HUES64 (cell line): ENCODE measurements around the gene ULK3.

Source experiments
- H3K27ac ChIP-seq: 2 replicates; pipeline ENCODE4 v1.7.0; 2013; ENCODE audit warnings: low read depth, low read length, inconsistent platforms
- H3K27me3 ChIP-seq: 2 replicates; pipeline ENCODE4 v1.6.1; 2013; ENCODE audit warnings: mild to moderate bottlenecking, low read length; ENCODE audit not compliant: insufficient read depth
- H3K36me3 ChIP-seq: 2 replicates; pipeline ENCODE4 v1.6.1; 2013; ENCODE audit warnings: mild to moderate bottlenecking, low read length; ENCODE audit not compliant: insufficient read depth
- H3K4me1 ChIP-seq: 2 replicates; pipeline ENCODE4 v1.6.1; 2013; ENCODE audit warnings: mild to moderate bottlenecking, low read length, moderate library complexity; ENCODE audit not compliant: insufficient read depth
- H3K4me3 ChIP-seq: 2 replicates; pipeline ENCODE4 v1.5.1; 2013; ENCODE audit warnings: mild to moderate bottlenecking, low read length, moderate library complexity
- H3K9ac ChIP-seq: 2 replicates; pipeline ENCODE4 v1.6.1; 2013; ENCODE audit warnings: mild to moderate bottlenecking, low read depth, low read length
- H3K9me3 ChIP-seq: 2 replicates; pipeline ENCODE4 v1.6.1; 2013; ENCODE audit warnings: low read depth, low read length; ENCODE audit not compliant: insufficient read depth
- WGBS: fragments of 150-250, 120-280 bp; methylation state at CpG from one replicate; pipeline ENCODE4 v1.1.7; 2013; ENCODE audit warnings: missing lambda C conversion rate; 5-methylcytosine and 5-hydroxymethylcytosine counted together

The ULK3 gene

GRCh38 chr15:74831813-74832495, 11.0 kb downstream of the ULK3 start:
- peaks cover 4% of the 10 kb centered on the region; the same call in 1 of the 2 replicates for H3K36me3 ChIP-seq
- peaks cover 4% of the 10 kb centered on the region; the same call in 1 of the 2 replicates for H3K4me1 ChIP-seq
- H3K27ac ChIP-seq = no peak overlapping the region
- H3K4me3 ChIP-seq = no peak overlapping the region
- WGBS = 82% methylated on average over 14 of the region's 15 CpGs
- no peak overlapping the region for H3K9ac ChIP-seq
- peaks cover 17% of the 10 kb centered on the region for H3K27me3 ChIP-seq
- H3K9me3 ChIP-seq = no peaks in the 10 kb centered on the region

DNA sequence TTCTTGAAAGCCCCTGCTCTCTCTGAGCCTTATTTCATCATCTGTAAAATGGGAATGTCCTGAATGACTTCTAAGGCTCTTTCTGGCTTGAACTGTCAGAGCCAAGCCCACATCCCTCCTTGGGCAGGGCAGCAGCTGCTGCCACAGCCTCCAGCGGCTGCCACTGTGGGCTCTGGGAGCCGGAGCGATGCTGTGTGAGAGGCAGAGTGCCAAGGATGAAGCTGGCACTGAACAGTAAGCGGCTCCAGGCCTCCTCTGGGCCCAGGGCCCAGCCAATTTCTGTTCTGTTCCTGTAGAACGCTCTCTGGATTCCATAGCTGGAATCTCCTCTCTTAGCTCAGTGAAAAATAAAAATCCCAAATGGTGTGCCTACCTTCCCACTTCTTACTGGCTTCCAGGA, 12.1 kb downstream of the ULK3 start:
- no peak overlapping the region for H3K4me3 ChIP-seq
- peaks cover 9% of the 10 kb centered on the region; the same call in 1 of the 2 replicates for H3K4me1 ChIP-seq
- H3K9me3 ChIP-seq = no peaks in the 10 kb centered on the region
- H3K36me3 ChIP-seq = no peaks in the 10 kb centered on the region
- H3K27ac ChIP-seq = no peak overlapping the region
- peaks cover 26% of the 10 kb centered on the region for H3K27me3 ChIP-seq
- 90% methylated on average over 5 of the region's 5 CpGs for WGBS
- no peak overlapping the region for H3K9ac ChIP-seq

DNA sequence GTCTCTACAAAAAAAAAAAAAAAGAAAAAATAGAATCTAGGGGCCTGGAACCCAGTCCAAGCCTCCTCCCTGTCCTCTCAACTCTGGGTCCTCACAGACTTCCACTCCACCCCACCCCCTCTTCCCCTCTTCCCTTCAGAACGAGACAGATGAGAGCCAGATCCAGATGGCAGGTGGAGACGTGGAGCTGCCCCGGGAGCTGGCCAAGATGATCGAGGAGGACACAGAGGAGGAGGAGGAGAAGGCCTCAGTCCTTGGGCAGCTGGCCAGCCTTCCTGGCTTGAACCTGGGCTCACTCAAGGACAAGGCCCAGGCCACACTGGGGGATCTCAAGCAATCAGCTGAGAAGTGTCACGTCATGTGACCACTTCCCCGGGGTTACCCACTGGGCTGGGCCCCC, 13.0 kb downstream of the ULK3 start:
- peaks cover 35% of the 10 kb centered on the region for H3K27me3 ChIP-seq
- H3K9ac ChIP-seq = no peak overlapping the region
- no peak overlapping the region for H3K27ac ChIP-seq
- H3K4me1 ChIP-seq = peaks cover 9% of the 10 kb centered on the region; the same call in 1 of the 2 replicates
- H3K36me3 ChIP-seq = no peaks in the 10 kb centered on the region
- no peaks in the 10 kb centered on the region for H3K9me3 ChIP-seq
- H3K4me3 ChIP-seq = no peak overlapping the region
- WGBS = 85% methylated on average over 6 of the region's 6 CpGs

GRCh38 chr15:74829486-74829885, 13.5 kb downstream of the ULK3 start:
- H3K4me1 ChIP-seq = peaks cover 9% of the 10 kb centered on the region; the same call in 1 of the 2 replicates
- WGBS = 84% methylated on average over 2 of the region's 3 CpGs
- no peaks in the 10 kb centered on the region for H3K36me3 ChIP-seq
- H3K9me3 ChIP-seq = no peaks in the 10 kb centered on the region
- H3K4me3 ChIP-seq = no peak overlapping the region
- H3K9ac ChIP-seq = no peak overlapping the region
- peaks cover 40% of the 10 kb centered on the region for H3K27me3 ChIP-seq
- no peak overlapping the region for H3K27ac ChIP-seq

DNA sequence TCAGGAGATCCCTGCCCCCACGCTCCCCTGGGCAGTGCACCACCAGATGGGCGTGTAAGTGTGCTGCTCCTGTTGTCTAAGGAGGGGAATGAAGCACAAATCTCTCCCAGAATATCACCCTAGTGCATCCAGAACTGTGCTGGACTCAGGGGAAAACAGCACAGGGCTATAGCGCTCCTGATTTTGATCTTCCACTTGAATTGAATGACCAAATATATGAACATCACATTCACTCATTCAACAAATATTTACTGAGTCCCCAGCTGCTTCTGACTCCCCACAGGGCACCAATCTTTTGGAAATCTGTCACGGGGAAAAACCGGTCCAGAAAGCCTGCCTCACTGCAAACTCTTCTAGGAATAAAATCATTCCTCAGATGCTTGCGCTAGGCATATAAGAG, 14.1 kb downstream of the ULK3 start:
- peaks cover 42% of the 10 kb centered on the region for H3K27me3 ChIP-seq
- peaks cover 9% of the 10 kb centered on the region; the same call in 1 of the 2 replicates for H3K4me1 ChIP-seq
- no peak overlapping the region for H3K4me3 ChIP-seq
- WGBS = 82% methylated on average over 6 of the region's 6 CpGs
- H3K9me3 ChIP-seq = no peaks in the 10 kb centered on the region
- no peak overlapping the region for H3K9ac ChIP-seq
- no peak overlapping the region for H3K27ac ChIP-seq
- H3K36me3 ChIP-seq = no peaks in the 10 kb centered on the region

DNA sequence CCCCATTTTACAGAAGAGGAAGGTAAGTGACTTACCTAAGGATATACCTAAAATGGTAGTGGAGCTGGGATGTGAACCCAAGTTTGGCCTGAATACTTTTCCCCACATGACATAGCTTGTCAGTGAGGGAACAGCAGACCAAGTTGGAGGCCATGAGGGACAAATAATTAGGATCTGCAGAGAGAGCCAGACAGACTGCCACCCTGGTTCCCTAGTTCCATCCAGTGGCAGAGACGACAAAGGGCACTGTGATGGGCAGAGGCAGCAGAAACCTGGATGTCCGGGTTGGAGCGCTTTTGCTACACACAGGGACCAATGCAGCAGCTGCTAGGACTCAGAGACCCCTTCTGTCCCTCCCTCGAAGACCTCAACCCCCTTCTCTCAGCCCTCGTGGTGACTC, 15.3 kb downstream of the ULK3 start:
- 69% methylated on average over 5 of the region's 5 CpGs for WGBS
- Histone ChIP-seq H3K4me1 (peaks cover 9% of the 10 kb centered on the region; the same call in 1 of the 2 replicates), H3K36me3 (no peaks in the 10 kb centered on the region), H3K9me3 (no peaks in the 10 kb centered on the region), H3K4me3 (no peak overlapping the region), H3K9ac (no peak overlapping the region), H3K27ac (no peak overlapping the region), H3K27me3 (peaks cover 42% of the 10 kb centered on the region)

DNA sequence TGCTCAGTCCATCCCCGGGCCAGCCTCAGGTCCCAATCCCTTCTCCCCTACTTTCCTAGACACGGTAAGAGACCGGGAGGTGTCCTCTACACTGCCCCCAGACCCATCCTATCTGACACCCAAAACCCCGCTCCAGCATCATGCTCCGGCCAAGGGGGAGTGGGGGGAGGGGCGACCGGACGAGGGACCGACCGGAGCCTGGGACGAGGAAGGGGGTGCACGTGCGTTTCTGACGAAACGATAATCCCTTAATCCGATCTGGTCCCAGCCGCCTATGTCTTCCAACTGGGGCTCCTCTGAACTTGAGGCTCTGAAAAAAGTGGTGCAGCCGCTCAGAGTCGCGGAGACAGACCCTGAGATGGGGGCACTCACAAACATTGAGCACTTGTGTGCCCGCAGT, 16.0 kb downstream of the ULK3 start:
- Histone ChIP-seq H3K9ac (no peak overlapping the region), H3K9me3 (no peaks in the 10 kb centered on the region), H3K27me3 (peaks cover 42% of the 10 kb centered on the region), H3K27ac (no peak overlapping the region), H3K4me1 (peaks cover 9% of the 10 kb centered on the region; the same call in 1 of the 2 replicates), H3K4me3 (peak overlapping the region; percentile 30; the same call in 1 of the 2 replicates), H3K36me3 (no peaks in the 10 kb centered on the region)
- 39% methylated on average over 21 of the region's 21 CpGs for WGBS

- 9% methylated on average over 34 of the region's 44 CpGs for WGBS
- H3K4me1 ChIP-seq = peaks cover 14% of the 10 kb centered on the region; the same call in 1 of the 2 replicates
- H3K27ac ChIP-seq = no peak within 1 kb of the TSS
- H3K9ac ChIP-seq = no peak within 1 kb of the TSS
- peaks cover 42% of the 10 kb centered on the region for H3K27me3 ChIP-seq
- H3K4me3 ChIP-seq = peak within 1 kb of the TSS; percentile 30; the same call in 1 of the 2 replicates
- no peaks in the 10 kb centered on the region for H3K9me3 ChIP-seq
- H3K36me3 ChIP-seq = no peaks in the 10 kb centered on the region
Observed at GRCh38 chr15:74826364-74826819, 16.6 kb downstream of the ULK3 start, which contains the start of gene CPLX3. Gene CPLX3, plus strand, starts transcription at chr15:74826627. Its CDS starts 77 bp downstream, at chr15:74826704.

GRCh38 chr15:74825866-74826265, 17.1 kb downstream of the ULK3 start:
- WGBS = 74% methylated on average over 10 of the region's 10 CpGs
- H3K36me3 ChIP-seq = no peaks in the 10 kb centered on the region
- peaks cover 19% of the 10 kb centered on the region; the same call in 1 of the 2 replicates for H3K4me1 ChIP-seq
- no peak overlapping the region for H3K9ac ChIP-seq
- H3K27me3 ChIP-seq = peaks cover 42% of the 10 kb centered on the region
- H3K4me3 ChIP-seq = no peak overlapping the region
- no peak overlapping the region for H3K27ac ChIP-seq
- H3K9me3 ChIP-seq = no peaks in the 10 kb centered on the region

DNA sequence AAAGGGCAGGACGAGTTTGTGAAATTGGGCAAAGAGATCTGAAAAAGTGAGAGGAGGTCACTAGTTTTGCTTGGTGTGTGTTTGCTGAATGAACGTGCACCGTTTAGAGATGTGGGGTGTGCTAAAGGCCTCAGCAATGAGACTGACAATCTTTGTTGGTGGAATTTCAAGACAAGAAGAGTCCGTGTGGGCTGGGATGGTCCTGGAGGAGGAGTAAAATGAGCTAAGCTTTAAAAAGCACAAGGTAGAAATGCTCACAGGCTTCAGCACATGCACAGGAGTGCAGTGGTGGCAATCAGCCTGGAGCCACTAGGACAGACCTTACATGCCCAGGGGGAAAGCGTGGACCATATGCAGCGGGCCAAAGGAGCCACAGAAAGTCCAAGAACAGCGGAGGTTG, 18.0 kb downstream of the ULK3 start:
- no peak overlapping the region for H3K9ac ChIP-seq
- 85% methylated on average over 7 of the region's 7 CpGs for WGBS
- H3K4me1 ChIP-seq = peaks cover 22% of the 10 kb centered on the region; the same call in 1 of the 2 replicates
- H3K27ac ChIP-seq = no peak overlapping the region
- H3K9me3 ChIP-seq = no peaks in the 10 kb centered on the region
- peaks cover 42% of the 10 kb centered on the region for H3K27me3 ChIP-seq
- no peaks in the 10 kb centered on the region for H3K36me3 ChIP-seq
- no peak overlapping the region for H3K4me3 ChIP-seq

GRCh38 chr15:74823324-74823723, 19.6 kb downstream of the ULK3 start:
- H3K36me3 ChIP-seq = no peaks in the 10 kb centered on the region
- peaks cover 22% of the 10 kb centered on the region; the same call in 1 of the 2 replicates for H3K4me1 ChIP-seq
- 82% methylated on average over 6 of the region's 6 CpGs for WGBS
- no peak overlapping the region for H3K4me3 ChIP-seq
- no peaks in the 10 kb centered on the region for H3K9me3 ChIP-seq
- no peak overlapping the region for H3K27ac ChIP-seq
- H3K27me3 ChIP-seq = peaks cover 39% of the 10 kb centered on the region
- H3K9ac ChIP-seq = no peak overlapping the region
